Measurements from ENCODE around the gene CLDN34. TPM values are rescaled to one million over a fixed set of nuclear protein-coding genes. Genes with fewer than 3 reads are reported as not detected.

Gene CLDN34
- total RNA-seq, 4 donors from 2014 or later = not detected

- DNase-seq (ENCODE audit: low spot score) (no peak), ATAC-seq (ENCODE audit: low FRiP score) (no peak)
- TF ChIP-seq, protein P1, sequence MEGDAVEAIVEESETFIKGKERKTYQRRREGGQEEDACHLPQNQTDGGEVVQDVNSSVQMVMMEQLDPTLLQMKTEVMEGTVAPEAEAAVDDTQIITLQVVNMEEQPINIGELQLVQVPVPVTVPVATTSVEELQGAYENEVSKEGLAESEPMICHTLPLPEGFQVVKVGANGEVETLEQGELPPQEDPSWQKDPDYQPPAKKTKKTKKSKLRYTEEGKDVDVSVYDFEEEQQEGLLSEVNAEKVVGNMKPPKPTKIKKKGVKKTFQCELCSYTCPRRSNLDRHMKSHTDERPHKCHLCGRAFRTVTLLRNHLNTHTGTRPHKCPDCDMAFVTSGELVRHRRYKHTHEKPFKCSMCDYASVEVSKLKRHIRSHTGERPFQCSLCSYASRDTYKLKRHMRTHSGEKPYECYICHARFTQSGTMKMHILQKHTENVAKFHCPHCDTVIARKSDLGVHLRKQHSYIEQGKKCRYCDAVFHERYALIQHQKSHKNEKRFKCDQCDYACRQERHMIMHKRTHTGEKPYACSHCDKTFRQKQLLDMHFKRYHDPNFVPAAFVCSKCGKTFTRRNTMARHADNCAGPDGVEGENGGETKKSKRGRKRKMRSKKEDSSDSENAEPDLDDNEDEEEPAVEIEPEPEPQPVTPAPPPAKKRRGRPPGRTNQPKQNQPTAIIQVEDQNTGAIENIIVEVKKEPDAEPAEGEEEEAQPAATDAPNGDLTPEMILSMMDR (IDR thresholded peaks at IDR 0.05) = no peak
Measured at GRCh38 chrX:9961750-9962149, 5.4 kb upstream of the CLDN34 start.

DNA sequence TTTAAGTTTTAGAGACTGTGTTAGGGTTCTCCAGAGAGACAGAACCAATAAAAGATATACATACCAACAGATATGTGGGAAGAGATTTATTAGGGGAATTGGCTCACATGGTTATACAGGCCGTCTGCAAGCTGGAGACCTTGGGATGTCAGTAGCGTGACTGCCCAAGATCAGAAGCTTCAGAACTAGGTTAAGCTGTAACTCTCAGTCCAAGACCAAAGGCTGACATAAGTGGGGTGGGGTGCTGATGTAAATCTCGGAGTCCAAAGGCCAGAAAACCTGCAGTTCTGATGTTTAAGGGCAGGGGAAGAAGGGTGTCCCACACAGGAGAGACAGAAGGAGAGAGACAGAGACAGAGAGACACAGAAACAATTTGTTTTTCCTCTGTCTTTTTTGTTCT, 10.5 kb downstream of the CLDN34 start:
- no peak for ATAC-seq (ENCODE audit: low FRiP score)

DNA sequence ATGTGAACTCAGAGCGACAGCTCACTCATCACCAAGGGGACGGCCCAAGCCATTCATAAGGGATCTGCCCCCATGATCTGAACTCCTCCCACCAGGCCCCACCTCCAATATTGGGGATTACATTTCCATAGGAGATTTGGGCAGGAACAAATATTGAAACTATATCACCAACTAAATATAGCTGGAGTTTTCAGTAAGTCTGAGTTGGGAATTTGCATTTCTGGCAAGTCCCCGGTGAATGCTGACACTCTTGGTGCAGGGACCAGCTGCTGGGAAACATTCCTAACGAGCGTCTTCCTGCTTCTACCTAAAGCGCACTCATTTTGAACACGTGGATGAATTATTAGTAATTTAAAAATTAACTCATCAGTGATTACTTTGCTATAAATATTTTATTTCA, 13.2 kb downstream of the CLDN34 start:
- TF ChIP-seq, protein P1 (IDR thresholded peaks at IDR 0.05) = no peak
- ATAC-seq (ENCODE audit: low FRiP score) (no peak), DNase-seq (ENCODE audit: low spot score) (no peak)

More for the DNA sequence above, 10.5 kb downstream of the CLDN34 start:
- TF ChIP-seq, protein P1 (IDR thresholded peaks at IDR 0.05) = no peak
- no peak for DNase-seq (ENCODE audit: low spot score)

- TF ChIP-seq, protein P1 (IDR thresholded peaks at IDR 0.05) = no peak
- ATAC-seq (ENCODE audit: low FRiP score) = no peak
- DNase-seq (ENCODE audit: low spot score) = no peak
Measured at GRCh38 chrX:9980927-9981326, 13.8 kb downstream of the CLDN34 start.

GRCh38 chrX:9983441-9983840, 16.3 kb downstream of the CLDN34 start:
- ATAC-seq (ENCODE audit: low FRiP score) (no peak), DNase-seq (ENCODE audit: low spot score) (no peak)
- TF ChIP-seq, protein P1 (IDR thresholded peaks at IDR 0.05) = no peak

DNA sequence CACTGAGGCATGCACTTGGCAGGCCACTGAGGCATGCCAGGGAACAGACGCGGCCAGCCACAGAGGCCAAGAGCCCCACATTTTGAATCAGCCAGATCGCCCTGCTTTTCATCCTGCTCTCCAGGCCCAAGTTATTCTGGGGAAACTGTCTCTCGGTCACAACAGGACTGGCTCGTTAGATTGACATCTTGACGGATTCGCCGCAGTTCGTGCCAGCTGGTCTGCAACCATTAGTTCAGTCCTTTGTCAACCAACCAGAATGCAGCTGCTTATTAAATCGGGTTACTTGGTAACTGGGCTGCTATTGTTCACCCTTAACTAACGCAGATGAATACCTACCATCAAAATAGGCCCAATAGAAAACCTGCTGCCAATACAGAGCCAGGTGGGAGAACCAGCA, 16.7 kb downstream of the CLDN34 start:
- TF ChIP-seq, protein P1 (IDR thresholded peaks at IDR 0.05) = no peak
- DNase-seq (ENCODE audit: low spot score) (no peak), ATAC-seq (ENCODE audit: low FRiP score) (no peak)

DNA sequence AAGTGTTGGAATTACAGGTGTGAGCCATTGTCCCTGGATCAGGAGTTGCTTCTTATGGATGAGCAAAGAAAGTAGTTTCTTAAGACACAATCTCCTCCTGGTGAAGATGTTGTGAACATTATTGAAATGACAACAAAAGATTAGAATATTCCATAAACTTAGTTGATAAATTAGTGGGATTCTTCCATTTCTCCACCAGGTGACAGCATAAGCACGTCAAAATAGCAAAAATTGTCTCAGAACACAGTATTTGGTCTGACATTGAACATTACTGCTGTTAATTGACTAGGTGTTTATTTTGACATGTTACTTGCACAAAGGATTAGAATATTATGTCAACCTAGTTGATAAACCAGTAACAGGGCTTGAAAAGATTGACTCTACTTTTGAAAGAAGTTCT, 21.6 kb downstream of the CLDN34 start:
- DNase-seq (ENCODE audit: low spot score) (no peak), ATAC-seq (ENCODE audit: low FRiP score) (no peak)
- TF ChIP-seq, protein P1 (IDR thresholded peaks at IDR 0.05) = no peak
